Activated B cell treated with CpG ODN at 0.5 μM for 24 hours (primary cell): ENCODE measurements around the gene BRS3. TPM values are rescaled to one million over a fixed set of nuclear protein-coding genes. Genes with fewer than 3 reads are reported as not detected.

Source experiments
- ATAC-seq: fragments of 200-7000 bp; cut with Tn5 transposase; one replicate; pipeline ENCODE4 v1.10.0; 2021; ENCODE audit warnings: low read depth, mild to moderate bottlenecking, moderate library complexity
- CTCF ChIA-PET: fragments of 350-600 bp; sonication (Branson Sonifier 250); formaldehyde crosslinking; loops from one replicate; lab custom pipeline; 2021; ENCODE audit warnings: antibody characterized with exemption; lab: Charles Lee
- POLR2A ChIA-PET: fragments of 350-600 bp; sonication (Branson Sonifier 250); formaldehyde crosslinking; loops from one replicate; lab custom pipeline; 2021; ENCODE audit warnings: antibody characterized with exemption; lab: Charles Lee
- DNase-seq: peaks from one replicate; pipeline ENCODE4 v3.0.0; 2022
- H3K27ac Mint-ChIP-seq: one replicate; pipeline ENCODE4 v1.8.0; 2020; ENCODE audit warnings: mixed read lengths
- H3K27me3 Mint-ChIP-seq: one replicate; pipeline ENCODE4 v1.8.0; 2021; ENCODE audit warnings: mixed read lengths
- H3K36me3 Mint-ChIP-seq: one replicate; pipeline ENCODE4 v1.8.0; 2021; ENCODE audit warnings: low read depth, mixed read lengths
- H3K4me1 Mint-ChIP-seq: one replicate; pipeline ENCODE4 v1.8.0; 2021; ENCODE audit warnings: mixed read lengths
- H3K4me3 Mint-ChIP-seq: one replicate; pipeline ENCODE4 v1.8.0; 2020; ENCODE audit warnings: mild to moderate bottlenecking, mixed read lengths
- H3K9me3 Mint-ChIP-seq: one replicate; pipeline ENCODE4 v1.8.0; 2020; ENCODE audit warnings: mixed read lengths
- intact Hi-C: fragments of 100-400 bp; cut with micrococcal nuclease; formaldehyde crosslinking; loops from one replicate; pipeline ENCODE4 v1.15.1; 2024
- total RNA-seq: library from RNA; stranded (reverse); gene quantifications from 2 replicates; pipeline ENCODE4 v1.2.3, GENCODE V29; 2022
- TF ChIP-seq, protein P1 (sequence below): fragments of 200-600 bp; IDR thresholded peaks from one replicate; pipeline ENCODE4 v1.8.0; 2022; ENCODE audit warnings: antibody characterized with exemption, mild to moderate bottlenecking

BRS3 gene
- total RNA-seq, 1 donor from 2014 or later, result not detected

DNA sequence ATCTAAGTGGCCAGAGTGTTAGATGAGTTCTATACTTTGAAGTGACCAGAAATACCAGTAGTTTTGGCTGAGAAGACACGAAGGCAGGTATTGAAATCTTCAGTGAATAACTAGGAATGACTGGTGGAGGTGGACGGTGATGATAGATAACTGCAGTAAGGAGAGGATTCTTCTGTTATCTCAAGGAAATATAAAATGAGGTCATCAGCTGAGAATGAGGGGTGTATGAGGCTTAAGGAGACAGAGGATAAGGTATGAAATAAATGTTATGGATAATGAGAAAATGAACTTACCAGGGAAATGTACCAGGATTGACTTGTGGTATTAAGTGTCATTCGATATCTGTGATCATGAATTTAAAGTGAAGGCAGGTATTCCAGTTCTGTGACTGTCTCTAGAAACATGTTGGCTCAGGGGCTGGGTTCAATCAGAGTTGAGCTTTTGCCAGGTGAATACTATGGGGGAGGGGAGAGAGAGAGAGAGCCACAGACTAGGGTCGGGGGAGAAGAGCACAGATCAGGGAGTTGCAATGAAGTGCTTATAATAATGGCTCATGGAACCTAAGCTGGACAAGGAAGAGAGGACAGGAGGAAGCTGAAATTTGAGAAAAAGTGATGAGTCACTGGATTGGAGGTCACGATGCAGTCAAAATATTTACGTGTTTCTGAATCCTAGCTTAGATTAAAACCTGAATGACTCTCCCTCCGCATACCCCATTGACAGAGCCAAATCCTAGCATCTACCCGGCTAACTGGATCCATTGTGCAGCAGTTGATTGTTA, 37.5 kb upstream of the BRS3 start:
- TF ChIP-seq, protein P1, sequence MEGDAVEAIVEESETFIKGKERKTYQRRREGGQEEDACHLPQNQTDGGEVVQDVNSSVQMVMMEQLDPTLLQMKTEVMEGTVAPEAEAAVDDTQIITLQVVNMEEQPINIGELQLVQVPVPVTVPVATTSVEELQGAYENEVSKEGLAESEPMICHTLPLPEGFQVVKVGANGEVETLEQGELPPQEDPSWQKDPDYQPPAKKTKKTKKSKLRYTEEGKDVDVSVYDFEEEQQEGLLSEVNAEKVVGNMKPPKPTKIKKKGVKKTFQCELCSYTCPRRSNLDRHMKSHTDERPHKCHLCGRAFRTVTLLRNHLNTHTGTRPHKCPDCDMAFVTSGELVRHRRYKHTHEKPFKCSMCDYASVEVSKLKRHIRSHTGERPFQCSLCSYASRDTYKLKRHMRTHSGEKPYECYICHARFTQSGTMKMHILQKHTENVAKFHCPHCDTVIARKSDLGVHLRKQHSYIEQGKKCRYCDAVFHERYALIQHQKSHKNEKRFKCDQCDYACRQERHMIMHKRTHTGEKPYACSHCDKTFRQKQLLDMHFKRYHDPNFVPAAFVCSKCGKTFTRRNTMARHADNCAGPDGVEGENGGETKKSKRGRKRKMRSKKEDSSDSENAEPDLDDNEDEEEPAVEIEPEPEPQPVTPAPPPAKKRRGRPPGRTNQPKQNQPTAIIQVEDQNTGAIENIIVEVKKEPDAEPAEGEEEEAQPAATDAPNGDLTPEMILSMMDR, result no peak
- Mint-ChIP-seq H3K4me3 (no peak overlapping the region), H3K27me3 (no peaks in the 10 kb centered on the region), H3K9me3 (no peaks in the 10 kb centered on the region), H3K4me1 (no peaks in the 10 kb centered on the region), H3K36me3 (no peaks in the 10 kb centered on the region), H3K27ac (no peak overlapping the region)
- intact Hi-C loops, result no loop called here
- CTCF ChIA-PET, result no interaction called here
- POLR2A ChIA-PET, result no interaction called here
- no peak for ATAC-seq
- DNase-seq, result no peak

DNA sequence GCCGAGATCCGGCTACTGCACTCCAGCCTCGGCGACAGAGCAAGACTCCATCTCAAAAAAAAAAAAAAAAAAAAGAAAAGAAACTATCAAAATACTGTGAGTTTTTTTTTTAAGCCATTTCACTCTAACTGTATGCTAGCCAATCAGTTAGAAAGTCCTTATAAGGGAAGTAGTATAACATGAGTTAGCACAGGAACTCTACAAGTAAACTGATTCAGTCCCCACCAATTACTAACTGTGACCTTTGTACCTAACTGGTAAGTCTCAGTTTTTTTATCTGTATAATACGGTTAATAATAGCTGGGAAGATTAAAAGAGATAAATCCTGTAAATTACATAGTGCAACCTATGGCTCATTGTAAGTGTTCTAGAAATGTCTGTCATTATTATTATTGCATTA, 35.1 kb upstream of the BRS3 start:
- intact Hi-C loops, result no loop called here

DNA sequence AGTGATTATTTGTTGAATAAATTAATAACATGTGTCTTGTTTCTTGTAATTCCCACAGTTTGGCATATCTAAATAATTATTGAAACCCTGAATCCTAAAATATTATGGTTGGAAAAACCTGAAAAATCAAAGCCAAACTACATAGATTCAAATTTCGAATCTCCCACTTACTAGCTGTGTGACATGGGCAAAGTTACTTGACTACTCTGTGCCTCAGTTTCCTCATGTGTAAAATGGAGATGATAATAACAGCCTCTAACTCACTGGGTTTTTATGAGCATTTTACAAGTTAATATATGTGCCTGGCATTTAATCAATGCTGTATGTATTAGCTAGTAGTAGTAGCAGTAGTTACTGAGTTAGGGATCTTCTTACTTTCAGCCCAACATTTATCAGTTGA, 34.6 kb upstream of the BRS3 start:
- Mint-ChIP-seq H3K4me1 (no peaks in the 10 kb centered on the region), H3K9me3 (no peaks in the 10 kb centered on the region), H3K27me3 (no peaks in the 10 kb centered on the region), H3K4me3 (no peak overlapping the region), H3K27ac (no peak overlapping the region), H3K36me3 (no peaks in the 10 kb centered on the region)
- POLR2A ChIA-PET, result no interaction called here
- CTCF ChIA-PET, result no interaction called here
- no peak for ATAC-seq
- TF ChIP-seq, protein P1, result no peak
- no peak for DNase-seq
- intact Hi-C loops, result no loop called here

More for the DNA sequence above, 35.1 kb upstream of the BRS3 start:
- no peaks in the 10 kb centered on the region for H3K36me3 Mint-ChIP-seq
- ATAC-seq, result no peak
- no peaks in the 10 kb centered on the region for H3K9me3 Mint-ChIP-seq
- no peaks in the 10 kb centered on the region for H3K4me1 Mint-ChIP-seq
- H3K4me3 Mint-ChIP-seq, result no peak overlapping the region
- CTCF ChIA-PET, result no interaction called here
- no peaks in the 10 kb centered on the region for H3K27me3 Mint-ChIP-seq
- no peak overlapping the region for H3K27ac Mint-ChIP-seq
- POLR2A ChIA-PET, result no interaction called here
- TF ChIP-seq, protein P1, result no peak
- no peak for DNase-seq

DNA sequence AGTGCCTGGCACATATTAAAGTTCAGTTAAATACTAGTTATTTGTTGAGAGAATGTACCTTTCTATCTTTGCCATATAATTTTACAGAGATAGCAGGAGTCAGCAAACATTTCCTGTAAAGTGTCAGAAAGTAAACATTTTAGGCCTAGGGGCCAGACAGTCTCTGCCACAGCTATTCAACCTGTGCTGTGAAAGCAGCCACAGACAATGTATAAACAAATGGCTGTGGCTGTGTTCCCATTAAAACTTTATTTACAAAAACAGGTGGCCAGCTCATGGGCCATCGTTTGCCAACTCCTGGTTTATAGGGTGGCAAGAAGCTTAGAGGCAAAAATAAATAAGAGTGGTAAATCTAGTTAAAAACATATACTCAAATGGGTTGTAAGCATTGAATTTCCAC, 34.0 kb upstream of the BRS3 start:
- POLR2A ChIA-PET, result no interaction called here
- intact Hi-C loops, result no loop called here
- no peaks in the 10 kb centered on the region for H3K9me3 Mint-ChIP-seq
- H3K4me1 Mint-ChIP-seq, result no peaks in the 10 kb centered on the region
- DNase-seq (no peak), ATAC-seq (no peak)
- TF ChIP-seq, protein P1, result no peak
- H3K36me3 Mint-ChIP-seq, result no peaks in the 10 kb centered on the region
- no peak overlapping the region for H3K27ac Mint-ChIP-seq
- no peak overlapping the region for H3K4me3 Mint-ChIP-seq
- H3K27me3 Mint-ChIP-seq, result no peaks in the 10 kb centered on the region
- CTCF ChIA-PET, result no interaction called here

DNA sequence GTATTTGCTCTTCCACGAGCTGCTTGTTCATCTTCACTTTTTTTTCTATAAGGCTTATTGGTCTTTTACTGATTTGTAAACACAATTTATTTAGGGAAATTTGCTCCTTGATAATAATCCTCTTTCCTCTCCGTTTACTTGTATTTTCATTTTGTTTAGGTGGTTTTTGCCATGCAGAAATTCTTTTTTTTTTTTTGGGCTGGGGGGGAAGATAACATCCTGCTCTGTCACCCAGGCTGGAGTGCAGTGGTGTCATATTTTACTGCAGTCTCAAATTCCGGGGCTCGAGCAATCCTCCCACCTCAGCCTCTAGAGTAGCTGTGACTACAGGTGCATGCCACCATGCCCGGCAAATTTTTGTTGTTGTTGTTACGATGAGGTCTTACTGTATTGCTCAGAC, 31.6 kb upstream of the BRS3 start:
- POLR2A ChIA-PET, result no interaction called here
- H3K27ac Mint-ChIP-seq, result no peak overlapping the region
- no peaks in the 10 kb centered on the region for H3K4me1 Mint-ChIP-seq
- CTCF ChIA-PET, result no interaction called here
- DNase-seq (no peak), ATAC-seq (no peak)
- no peaks in the 10 kb centered on the region for H3K9me3 Mint-ChIP-seq
- H3K4me3 Mint-ChIP-seq, result no peak overlapping the region
- H3K36me3 Mint-ChIP-seq, result no peaks in the 10 kb centered on the region
- TF ChIP-seq, protein P1, result no peak
- no peaks in the 10 kb centered on the region for H3K27me3 Mint-ChIP-seq
- intact Hi-C loops, result no loop called here
